Stimulated activated naive CD4-positive, alpha-beta T cell (primary cell): ENCODE results near the gene ARHGAP18.
"Not testable (repeated sequence)": the region's sequence is repeated elsewhere in the genome, so short reads cannot be mapped to it uniquely, and the experiment has no call there.

Experiments
- DNase-seq, 6 experiments: peaks; one replicate each; lab custom pipeline; 2025; lab: John Stamatoyannopoulos, UW

The ARHGAP18 gene

GRCh38 chr6:129577691-129578090, 132.3 kb downstream of the ARHGAP18 start:
- DNase-seq = no peak

DNA sequence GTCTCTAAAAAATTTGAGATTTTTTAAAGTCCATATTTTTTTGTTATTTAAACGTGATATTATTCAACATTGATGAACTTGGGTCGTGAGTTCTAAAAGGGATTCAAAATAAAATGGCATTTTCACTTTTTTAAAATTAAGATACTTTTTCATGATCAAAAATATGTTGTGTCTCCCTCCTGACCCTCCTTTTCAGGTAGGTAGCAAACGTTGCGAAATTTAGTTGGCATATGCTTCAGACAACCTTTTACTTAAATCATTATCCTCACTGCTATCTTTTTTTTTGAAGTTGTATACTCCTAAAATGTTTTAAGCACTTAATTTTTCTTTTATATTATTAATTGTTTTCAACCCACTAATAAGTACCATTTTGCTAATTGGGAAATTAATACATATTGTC, 133.5 kb downstream of the ARHGAP18 start:
- DNase-seq = no peak

GRCh38 chr6:129575378-129576118, 134.4 kb downstream of the ARHGAP18 start:
- peak in 2 of 6 experiments; percentile 14 to 27 for DNase-seq

- DNase-seq = not testable (repeated sequence)
Measured at GRCh38 chr6:129574605-129575004, 135.4 kb downstream of the ARHGAP18 start.

DNA sequence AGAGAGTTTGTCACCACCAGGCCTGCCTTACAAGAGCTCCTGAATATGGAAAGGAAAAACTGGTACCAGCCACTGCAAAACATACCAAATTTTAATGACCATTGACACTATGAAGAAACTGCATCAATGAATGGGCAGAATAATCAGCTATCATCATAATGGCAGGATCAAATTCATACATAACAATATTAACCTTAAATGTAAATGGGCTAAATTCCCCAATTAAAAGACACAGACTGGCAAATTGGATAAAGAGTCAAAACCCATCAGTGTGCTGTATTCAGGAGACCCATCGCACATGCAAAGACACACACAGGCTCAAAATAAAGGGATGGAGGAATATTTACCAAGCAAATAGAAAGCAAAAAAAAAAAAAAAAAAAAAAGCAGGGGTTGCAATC, 139.0 kb downstream of the ARHGAP18 start:
- not testable (repeated sequence) for DNase-seq

DNA sequence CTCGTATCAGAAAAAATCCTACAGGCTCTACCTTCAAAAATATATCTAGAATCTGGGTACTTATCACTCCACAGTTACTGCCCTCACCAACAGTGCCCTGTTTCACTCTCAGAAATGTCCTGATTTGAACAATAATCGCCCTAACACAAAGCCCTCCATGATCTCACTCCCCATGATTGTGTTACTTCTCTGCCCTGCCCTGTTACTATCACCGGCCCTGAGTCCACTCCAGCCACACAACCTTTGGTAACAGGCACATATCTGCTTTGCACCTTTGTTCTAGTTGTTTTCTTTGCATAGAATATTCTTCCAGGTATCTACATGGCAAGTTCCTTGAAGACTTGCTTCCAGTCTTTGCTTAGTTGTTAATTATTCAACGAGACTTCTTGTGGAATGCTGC, 142.0 kb downstream of the ARHGAP18 start:
- DNase-seq = no peak

- no peak for DNase-seq
Measured at GRCh38 chr6:129567374-129567773, 142.6 kb downstream of the ARHGAP18 start.

DNA sequence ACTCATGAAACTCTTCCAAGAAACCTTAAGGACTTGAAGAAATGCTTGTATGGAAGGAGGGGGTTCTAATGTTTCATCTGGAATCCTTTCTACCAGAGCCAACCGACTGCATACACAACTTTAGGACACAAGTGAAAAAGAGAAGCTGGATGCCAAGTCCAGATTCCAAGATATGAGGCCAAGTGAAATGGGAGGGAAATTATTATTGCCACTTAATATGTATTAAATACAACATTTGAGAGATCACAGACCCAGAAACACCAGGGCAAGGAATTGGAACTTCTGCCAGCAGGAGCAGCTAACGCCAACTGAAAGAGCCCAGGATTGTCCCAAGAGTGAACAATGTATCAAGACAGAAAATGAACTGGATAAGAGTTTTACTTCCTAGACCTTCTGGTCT, 144.2 kb downstream of the ARHGAP18 start:
- no peak for DNase-seq

DNA sequence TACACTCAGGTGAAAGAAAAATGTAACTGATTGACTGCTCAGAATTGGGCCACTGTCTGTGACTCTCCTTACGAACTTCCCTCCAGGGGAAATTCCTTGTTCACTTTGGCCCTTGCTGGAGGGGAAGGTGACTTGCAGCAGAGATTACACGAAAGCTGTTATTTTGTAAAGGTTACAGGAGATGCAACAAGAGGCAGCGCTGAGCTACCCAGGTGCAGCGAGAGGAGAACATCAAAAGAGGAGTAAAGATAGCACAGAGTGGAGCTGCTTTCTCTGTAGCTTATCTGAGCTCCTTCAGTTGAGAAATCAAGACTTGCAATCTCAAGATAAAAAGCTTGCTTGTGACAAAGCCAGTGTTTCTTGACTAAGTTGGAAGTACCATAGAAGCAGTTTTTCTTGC, 144.6 kb downstream of the ARHGAP18 start:
- DNase-seq = no peak

DNA sequence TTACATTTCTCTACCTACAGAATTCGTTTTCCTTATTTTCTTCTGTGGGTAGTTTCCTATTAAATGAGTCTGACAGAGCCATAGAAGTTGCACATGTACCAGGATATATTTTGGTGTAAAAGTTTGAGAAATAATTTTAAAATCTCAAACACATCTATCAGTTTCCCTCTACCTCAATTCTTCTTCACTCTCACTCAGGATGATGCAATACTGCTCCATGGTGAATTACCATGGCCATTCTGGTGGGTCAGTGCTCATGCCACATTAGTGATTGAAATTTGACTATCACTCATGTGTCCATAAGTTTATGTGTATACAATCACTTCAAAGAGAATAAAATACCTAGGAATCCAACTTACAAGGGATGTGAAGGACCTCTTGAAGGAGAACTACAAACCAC, 151.7 kb downstream of the ARHGAP18 start:
- DNase-seq = no peak

DNA sequence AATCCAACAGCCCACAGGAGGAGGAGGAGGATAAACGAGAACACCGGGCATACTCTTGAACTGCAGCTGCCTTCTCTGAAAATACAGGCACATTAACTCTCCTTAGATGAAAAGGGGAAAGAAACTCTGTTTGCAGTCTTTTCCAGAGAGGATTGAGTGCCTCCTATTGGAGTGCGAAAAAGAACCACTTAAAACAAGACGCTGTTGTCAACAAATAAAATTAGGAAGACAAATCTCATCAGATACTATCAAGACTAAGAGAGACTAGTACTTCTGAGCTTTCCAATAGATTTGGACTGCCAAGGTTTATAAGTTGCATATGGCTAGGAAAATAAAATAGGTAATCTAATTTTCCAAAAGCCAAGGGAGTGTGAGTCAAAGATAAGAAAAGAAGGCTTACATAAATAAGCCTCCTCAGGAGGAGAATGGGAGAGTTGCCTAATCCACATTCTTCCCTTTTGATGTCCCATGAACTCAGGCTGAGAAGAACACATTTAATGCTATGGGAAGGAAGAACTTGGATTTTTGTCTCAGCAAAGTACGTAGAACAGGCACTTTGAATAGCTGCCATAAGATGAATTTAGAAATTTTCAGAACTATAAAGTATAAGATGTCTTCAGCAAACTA, 154.7 kb downstream of the ARHGAP18 start:
- DNase-seq = no peak

DNA sequence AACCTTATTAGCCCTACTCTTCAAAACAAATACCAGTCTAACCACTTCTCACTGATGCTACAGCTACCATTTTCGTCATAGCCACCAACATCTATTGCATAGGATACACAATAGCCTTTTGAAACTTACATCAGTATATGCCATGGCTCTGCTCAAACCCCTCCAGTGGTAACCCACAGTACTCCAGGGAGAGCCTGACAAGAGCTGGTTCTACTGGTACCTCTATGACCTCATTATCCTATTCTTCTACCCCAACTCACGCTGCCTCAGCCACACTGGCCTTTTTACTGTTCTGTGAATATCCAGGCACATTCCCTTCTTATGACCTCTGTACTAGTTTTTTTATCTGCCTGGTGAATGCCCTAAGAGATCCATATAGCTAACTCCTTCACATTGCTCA, 157.6 kb downstream of the ARHGAP18 start:
- DNase-seq = no peak

DNA sequence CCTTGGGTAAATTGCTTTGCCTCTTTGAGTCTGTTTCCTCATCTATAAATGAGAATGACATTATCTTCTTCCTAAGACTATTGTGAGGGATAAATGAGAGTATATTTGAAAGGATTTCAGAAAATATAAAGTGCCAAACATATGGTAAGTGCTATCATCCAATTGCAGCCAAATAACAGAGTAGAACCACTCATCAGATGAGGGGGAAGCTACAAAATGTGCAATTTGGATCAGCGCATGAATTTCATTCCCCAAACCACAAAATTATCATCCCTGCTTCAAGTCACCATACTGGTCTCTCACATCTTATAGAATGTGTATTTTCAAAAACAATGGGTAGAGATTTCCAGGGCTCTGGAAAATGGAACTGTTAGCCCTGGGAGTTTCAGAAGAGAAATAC, 158.5 kb downstream of the ARHGAP18 start:
- no peak for DNase-seq

DNA sequence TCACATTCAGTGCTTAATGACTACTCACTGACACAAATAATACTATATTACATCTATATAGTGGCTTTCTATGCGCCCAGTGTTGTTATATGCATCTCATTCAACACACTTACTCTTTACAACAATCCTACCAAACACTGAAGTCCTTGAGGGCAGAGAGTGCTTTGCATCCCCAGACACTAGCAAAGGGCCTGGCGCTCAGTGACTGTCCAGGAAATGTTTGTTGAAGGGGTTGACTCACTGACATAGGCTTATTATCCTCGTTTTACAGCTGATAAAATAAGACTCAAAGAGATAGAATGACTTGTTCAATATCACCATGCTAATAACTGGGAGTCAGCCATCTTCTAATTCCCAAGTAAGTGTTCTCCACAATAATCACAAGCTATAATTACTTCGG, 163.3 kb downstream of the ARHGAP18 start:
- no peak for DNase-seq

GRCh38 chr6:129544892-129545612, 164.9 kb downstream of the ARHGAP18 start:
- DNase-seq = no peak

DNA sequence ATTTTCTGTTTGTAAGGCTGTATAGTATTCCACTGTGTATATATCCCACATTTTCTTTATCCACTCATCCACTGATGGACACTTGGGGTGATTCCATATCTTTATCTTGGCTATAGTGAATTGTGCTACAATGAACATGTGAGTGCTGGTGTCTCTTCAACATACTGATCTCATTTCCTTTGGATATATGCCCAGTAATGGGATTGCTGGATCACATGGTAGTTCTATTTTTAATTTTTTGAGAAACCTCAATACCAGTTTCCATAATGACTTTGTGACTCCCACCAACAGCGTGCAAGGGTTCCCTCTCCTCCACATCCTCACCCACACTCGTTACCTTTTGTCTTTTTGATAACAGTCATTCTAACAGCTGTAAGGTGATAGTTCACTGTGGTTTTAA, 166.0 kb downstream of the ARHGAP18 start:
- no peak for DNase-seq

- no peak for DNase-seq
Measured at GRCh38 chr6:129542705-129543104, 167.3 kb downstream of the ARHGAP18 start.

DNA sequence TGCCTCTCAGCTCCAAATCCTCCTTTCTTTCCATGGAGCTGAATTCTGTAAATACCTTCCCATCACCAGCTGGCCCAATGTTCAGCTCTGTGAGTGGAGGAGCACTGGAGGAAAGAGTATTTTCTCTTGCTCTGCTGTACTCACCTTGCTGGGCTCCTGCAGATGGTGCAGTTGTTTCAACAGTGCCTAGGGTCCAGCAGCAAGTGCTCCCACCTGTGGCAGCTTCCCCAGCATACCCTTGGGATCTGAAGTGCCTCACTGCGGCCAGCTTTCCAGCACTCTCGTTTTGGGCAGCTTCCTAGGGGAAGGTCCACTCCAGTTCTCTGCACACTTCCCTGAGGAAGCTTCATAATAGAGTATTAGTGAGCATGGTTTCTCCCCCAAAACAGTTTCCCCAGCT, 170.9 kb downstream of the ARHGAP18 start:
- DNase-seq = no peak

- DNase-seq = no peak
Measured at GRCh38 chr6:129536271-129536670, 173.7 kb downstream of the ARHGAP18 start.

- DNase-seq = no peak
Measured at GRCh38 chr6:129534926-129535325, 175.1 kb downstream of the ARHGAP18 start.
